Regular cardiac myocyte (primary cell): ENCODE results near the gene NPLOC4. TPM values are rescaled to one million over a fixed set of nuclear protein-coding genes. Genes with fewer than 3 reads are reported as not detected.

Source experiments
- total RNA-seq: library from RNA; depleted of rRNA; stranded (reverse); fragments of >200 nt; gene quantifications from 2 replicates; pipeline ENCODE4 v1.2.3, GENCODE V29; 2014

NPLOC4 gene
- total RNA-seq = 55.0 and 97.4 TPM in 2 replicates

GRCh38 chr17:81636505-81637288 is at the start of gene NPLOC4, which contains the start of gene TSPAN10:
TSS of gene NPLOC4 (minus strand) at chr17:81637112. CDS start at chr17:81636930, 182 bp downstream.
TSS of gene TSPAN10 (plus strand) at chr17:81637196. CDS start at chr17:81642413, 5,217 bp downstream.

GRCh38 chr17:81683584-81684441 is 46.9 kb upstream of the NPLOC4 start, which contains the start of the genes ARL16 and HGS:
TSS of gene ARL16 (minus strand) at chr17:81683797. CDS start at chr17:81683753, 44 bp downstream.
TSS of gene HGS (plus strand) at chr17:81684011. CDS start at chr17:81684067, 56 bp downstream.

GRCh38 chr17:81666342-81667191 is 29.7 kb upstream of the NPLOC4 start, which contains the start of the genes CCDC137 and OXLD1:
TSS of gene CCDC137 (plus strand) at chr17:81666737. CDS start at chr17:81666767, 30 bp downstream.
TSS of gene OXLD1 (minus strand) at chr17:81666605. CDS start at chr17:81666577, 28 bp downstream.

GRCh38 chr17:81656118-81656743 is 19.3 kb upstream of the NPLOC4 start, which contains the start of gene PDE6G:
TSS of gene PDE6G (minus strand) at chr17:81656542. CDS start at chr17:81653305, 3,237 bp downstream.

GRCh38 chr17:81552244-81553017 is 84.5 kb downstream of the NPLOC4 start, which contains the start of gene FAAP100:
TSS of gene FAAP100 (minus strand) at chr17:81552353. CDS start at chr17:81552330, 23 bp downstream.

GRCh38 chr17:81527591-81528383 is 109.1 kb downstream of the NPLOC4 start, which contains the start of gene FSCN2:
TSS of gene FSCN2 (plus strand) at chr17:81528377. CDS start at chr17:81528532, 155 bp downstream.

GRCh38 chr17:81512562-81513371 is 124.1 kb downstream of the NPLOC4 start, which contains the start of gene ACTG1:
TSS of gene ACTG1 (minus strand) at chr17:81512799. CDS start at chr17:81512354, 445 bp downstream.

Other genes starting within 250 kb of the NPLOC4 start
- gene BAHCC1, start 241.7 kb downstream of the NPLOC4 start, total RNA-seq = 3.5 and 4.2 TPM in 2 replicates
- gene ACTG1, start 124.3 kb downstream of the NPLOC4 start, total RNA-seq = 5,189 and 7,714 TPM in 2 replicates
- 0.19 and 5.1 TPM in 2 replicates for gene FSCN2, start 108.7 kb downstream of the NPLOC4 start, total RNA-seq
- 14.7 and 17.4 TPM in 2 replicates for gene FAAP100, start 84.8 kb downstream of the NPLOC4 start, total RNA-seq
- gene TSPAN10, start 84 bp upstream of the NPLOC4 start, total RNA-seq = 0.58 and 1.7 TPM in 2 replicates
- not detected in 2 replicates for gene PDE6G, start 19.4 kb upstream of the NPLOC4 start, total RNA-seq
- gene OXLD1, start 29.5 kb upstream of the NPLOC4 start, total RNA-seq = 24.8 and 39.5 TPM in 2 replicates
- 5.6 and 13.8 TPM in 2 replicates for gene CCDC137, start 29.6 kb upstream of the NPLOC4 start, total RNA-seq
- gene ARL16, start 46.7 kb upstream of the NPLOC4 start, total RNA-seq = 24.0 and 26.6 TPM in 2 replicates
- gene HGS, start 46.9 kb upstream of the NPLOC4 start, total RNA-seq = 74.6 and 77.2 TPM in 2 replicates
- gene MRPL12, start 66.3 kb upstream of the NPLOC4 start, total RNA-seq = 3.7 and 65.9 TPM in 2 replicates
- gene SLC25A10, start 75.2 kb upstream of the NPLOC4 start, total RNA-seq = 5.6 and 17.8 TPM in 2 replicates
- gene GCGR, start 167.0 kb upstream of the NPLOC4 start, total RNA-seq = not detected in 2 replicates
- 91.6 and 113 TPM in 2 replicates for gene MCRIP1, start 196.2 kb upstream of the NPLOC4 start, total RNA-seq
- gene PPP1R27, start 197.9 kb upstream of the NPLOC4 start, total RNA-seq = 0.19 and 0.28 TPM in 2 replicates
- gene P4HB, start 223.4 kb upstream of the NPLOC4 start, total RNA-seq = 1,109 and 1,495 TPM in 2 replicates
- 132 and 223 TPM in 2 replicates for gene ARHGDIA, start 234.2 kb upstream of the NPLOC4 start, total RNA-seq